ENCODE data around the gene ALG14.

GRCh38 chr1:95118067-95118499 is 45.3 kb upstream of the ALG14 start:
- TF ChIP-seq CTCF (IDR thresholded peaks at IDR 0.05) (no peak), POLR2AphosphoS5 (IDR thresholded peaks at IDR 0.05; ENCODE audit: insufficient read depth in 1 of 2, low read depth in 1 of 2) (no peak), POLR2A (IDR thresholded peaks at IDR 0.05) (no peak)
